Thoracic aorta (tissue), 2 donors: ENCODE results near the gene SGCE. TPM values are rescaled to one million over a fixed set of nuclear protein-coding genes. Genes with fewer than 3 reads are reported as not detected.

ENCODE experiments used
- ATAC-seq: fragments of 150-250 bp; one replicate; pipeline ENCODE4 v1.8.0; 2017; ENCODE audit warnings: low read depth; ENCODE audit not compliant: insufficient number of reproducible peaks, low FRiP score
- DNase-seq: peaks from one replicate; pipeline ENCODE4 v3.0.0-alpha.2; 2020; ENCODE audit warnings: low spot score
- H3K27ac ChIP-seq, 2 donors: fragments of 200-600 bp; sonication (generic); 1 replicate in 1 of 2; 2 replicates in 1 of 2; pipeline ENCODE4 v1.5.1; 2016; ENCODE audit warnings: mild to moderate bottlenecking in 2 of 2, moderate library complexity in 2 of 2
- H3K27me3 ChIP-seq: fragments of 200-600 bp; sonication (generic); replicated peaks from 2 replicates; pipeline ENCODE4 v1.6.0; 2016; ENCODE audit warnings: mild to moderate bottlenecking; ENCODE audit not compliant: insufficient read depth
- H3K36me3 ChIP-seq: fragments of 200-600 bp; sonication (generic); one replicate; pipeline ENCODE4 v1.5.1; 2016
- H3K4me1 ChIP-seq, 2 donors: fragments of 200-600 bp; sonication (generic); 1 replicate in 1 of 2; 2 replicates in 1 of 2; pipeline versions ENCODE4 v1.5.1 to v1.6.0; 2016; ENCODE audit warnings: low read depth in 2 of 2, mild to moderate bottlenecking in 1 of 2; ENCODE audit not compliant: control insufficient read depth in 1 of 2
- H3K4me3 ChIP-seq: fragments of 200-600 bp; sonication (generic); 2 replicates; pipeline ENCODE4 v1.5.1; 2016; ENCODE audit warnings: mild to moderate bottlenecking
- H3K9me3 ChIP-seq: fragments of 200-600 bp; sonication (generic); 2 replicates; pipeline ENCODE4 v1.5.1; 2016
- CTCF ChIP-seq: fragments of 200-600 bp; sonication (generic); IDR thresholded peaks from one replicate; pipeline ENCODE4 v1.5.1; 2019; ENCODE audit warnings: antibody characterized with exemption
- total RNA-seq, 2 donors: library from RNA; depleted of rRNA; stranded (reverse); fragments of >200 nt; gene quantifications; one replicate each; pipeline versions ENCODE4 v1.1.0 to v1.2.3, GENCODE V29; 2016

The SGCE gene
- total RNA-seq, 2 donors from 2014 or later, result 106 to 131 TPM

GRCh38 chr7:94620703-94621118, 35.2 kb downstream of the SGCE start:
- ATAC-seq, result peak; percentile 96
- TF ChIP-seq CTCF, result no peak
- Histone ChIP-seq H3K9me3 (no peaks in the 10 kb centered on the region), H3K27ac (no peak overlapping the region), H3K4me1 (peaks cover 4 to 12% of the 10 kb centered on the region in 2 donors), H3K36me3 (no peaks in the 10 kb centered on the region), H3K4me3 (no peak overlapping the region), H3K27me3 (no peaks in the 10 kb centered on the region)
- peak; percentile 48 for DNase-seq

- TF ChIP-seq CTCF, result no peak
- Histone ChIP-seq H3K9me3 (no peaks in the 10 kb centered on the region), H3K4me3 (no peak overlapping the region), H3K27ac (no peak overlapping the region), H3K27me3 (no peaks in the 10 kb centered on the region), H3K4me1 (peaks cover 4 to 12% of the 10 kb centered on the region in 2 donors), H3K36me3 (no peaks in the 10 kb centered on the region)
- no peak for ATAC-seq
- DNase-seq, result no peak
Measured at GRCh38 chr7:94618126-94618525, 37.8 kb downstream of the SGCE start.

- no peaks in the 10 kb centered on the region for H3K36me3 ChIP-seq
- peaks cover 4 to 12% of the 10 kb centered on the region in 2 donors for H3K4me1 ChIP-seq
- no peak for DNase-seq
- no peak overlapping the region for H3K27ac ChIP-seq
- no peak for TF ChIP-seq CTCF
- H3K27me3 ChIP-seq, result no peaks in the 10 kb centered on the region
- no peak for ATAC-seq
- H3K9me3 ChIP-seq, result no peaks in the 10 kb centered on the region
- H3K4me3 ChIP-seq, result no peak overlapping the region
Measured at GRCh38 chr7:94616855-94617254, 39.1 kb downstream of the SGCE start.

DNA sequence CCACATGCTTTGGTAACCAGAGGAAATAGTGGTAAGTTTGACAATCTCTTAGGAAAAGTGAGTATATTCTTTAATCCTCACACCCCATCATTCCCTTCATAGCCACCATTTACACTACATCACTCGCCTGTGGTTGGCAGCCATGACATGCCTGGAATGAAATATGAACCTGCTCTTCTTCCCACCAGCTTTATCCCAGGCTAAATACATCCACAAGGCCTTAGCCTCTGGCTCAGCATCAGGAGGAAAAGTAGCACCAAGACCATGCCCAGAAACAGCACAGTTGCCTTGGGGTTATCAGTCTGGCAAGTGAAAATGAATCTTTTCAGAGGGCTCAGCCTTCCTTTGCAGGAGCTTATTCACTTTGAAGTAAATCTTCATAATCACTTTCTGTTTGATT, 40.3 kb downstream of the SGCE start:
- Histone ChIP-seq H3K27me3 (no peaks in the 10 kb centered on the region), H3K27ac (no peak overlapping the region), H3K4me1 (peaks cover 0 to 2% of the 10 kb centered on the region in 2 donors), H3K9me3 (no peaks in the 10 kb centered on the region), H3K36me3 (no peaks in the 10 kb centered on the region), H3K4me3 (no peak overlapping the region)
- no peak for ATAC-seq
- TF ChIP-seq CTCF, result no peak
- DNase-seq, result no peak

- Histone ChIP-seq H3K36me3 (no peaks in the 10 kb centered on the region), H3K4me3 (no peak overlapping the region), H3K9me3 (no peaks in the 10 kb centered on the region), H3K4me1 (no peaks in the 10 kb centered on the region), H3K27ac (no peak overlapping the region), H3K27me3 (no peaks in the 10 kb centered on the region)
- ATAC-seq (no peak), DNase-seq (no peak)
- TF ChIP-seq CTCF, result no peak
Measured at GRCh38 chr7:94612661-94613060, 43.3 kb downstream of the SGCE start.
